ENCODE data around the gene CHD5. TPM values are rescaled to one million over a fixed set of nuclear protein-coding genes. Genes with fewer than 3 reads are reported as not detected.

Gene CHD5
- total and polyA plus RNA-seq, 2 of the 4 experiments (the other 2 are of a cell fraction): under 0.01 to 0.09 TPM

- Histone ChIP-seq H3K4me3 (ENCODE audit: insufficient read depth, low read depth, low read length) (no peak overlapping the region), H2AFZ (replicated peaks; ENCODE audit: low read length, poor library complexity) (no peak overlapping the region), H3K9ac (ENCODE audit: low read depth, low read length) (no peak overlapping the region), H2BK120ac (ENCODE audit: low read depth, low read length) (no peak overlapping the region), H4K8ac (ENCODE audit: low read depth in 2 of 2, low read length in 2 of 2) (no peak overlapping the region), H3K4ac (ENCODE audit: low read depth, low read length) (no peak overlapping the region), H3K27me3 (ENCODE audit: control insufficient read depth, insufficient read depth, low read length) (peaks cover 7% of the 10 kb centered on the region; the same call in 1 of the 2 replicates), H2BK15ac (ENCODE audit: low read depth, low read length) (no peak overlapping the region), H3K56ac (ENCODE audit: extremely low read depth, insufficient read depth, low read length) (no peak overlapping the region), H2AK5ac (ENCODE audit: low read depth, low read length) (no peak overlapping the region), H3K27ac (ENCODE audit: insufficient read depth, low read length) (no peak overlapping the region), H2BK20ac (ENCODE audit: low read depth, low read length) (no peak overlapping the region), H2BK5ac (ENCODE audit: low read depth, low read length, poor library complexity, severe bottlenecking) (no peak overlapping the region), H3K9me3 (ENCODE audit: control insufficient read depth, insufficient read depth, low read length) (no peaks in the 10 kb centered on the region), H4K5ac (ENCODE audit: low read depth, low read length) (no peak overlapping the region), H4K91ac (ENCODE audit: insufficient read depth, low read depth, low read length) (no peak overlapping the region), H3K14ac (replicated peaks; ENCODE audit: low read depth, low read length) (no peak overlapping the region), H3K23ac (ENCODE audit: low read depth, low read length) (no peak overlapping the region), H3K36me3 (ENCODE audit: control insufficient read depth, insufficient read depth, low read length) (no peaks in the 10 kb centered on the region), H3K18ac (ENCODE audit: low read depth, low read length) (no peak overlapping the region), H3K4me1 (ENCODE audit: control insufficient read depth, insufficient read depth, low read length) (no peaks in the 10 kb centered on the region), H3K4me2 (ENCODE audit: low read depth, low read length) (no peak overlapping the region), H3K79me1 (ENCODE audit: low read depth in 1 of 2, low read length in 2 of 2) (no peaks in the 10 kb centered on the region), H3K9me1 (ENCODE audit: insufficient read depth, low read length) (no peaks in the 10 kb centered on the region), H4K20me1 (ENCODE audit: insufficient read depth, low read length) (no peaks in the 10 kb centered on the region), H2AK9ac (replicated peaks; ENCODE audit: low read depth, low read length, poor library complexity) (no peak overlapping the region)
- WGBS, 2 experiments (ENCODE audit: extremely low coverage in 2 of 2, insufficient read length in 1 of 2): 83% methylated on average over 7 of the region's 9 CpGs; no CpG with 5 or more reads in 1 of the 2 experiments
- CTCF ChIA-PET: no interaction called here
- no peak; the same call in 1 of the 2 replicates for ATAC-seq (ENCODE audit: low read depth)
- TF ChIP-seq NFE2L2 (IDR thresholded peaks at IDR 0.05; ENCODE audit: low read depth, low read length) (no peak), CEBPB (IDR thresholded peaks at IDR 0.05; ENCODE audit: low read depth, low read length) (no peak), RAD21 (IDR thresholded peaks at IDR 0.05; ENCODE audit: low read length) (no peak), RFX5 (IDR thresholded peaks at IDR 0.05; ENCODE audit: low read depth, low read length) (no peak), FOS (IDR thresholded peaks at IDR 0.05; ENCODE audit: low read depth, low read length) (no peak), BHLHE40 (IDR thresholded peaks at IDR 0.05; ENCODE audit: low read depth, low read length) (no peak), MAZ (IDR thresholded peaks at IDR 0.05; ENCODE audit: borderline replicate concordance, low read depth, low read length) (no peak), POLR2A (IDR thresholded peaks at IDR 0.05; ENCODE audit: low read depth, low read length) (no peak), RCOR1 (IDR thresholded peaks at IDR 0.05; ENCODE audit: insufficient replicate concordance, low read length) (no peak), SMC3 (IDR thresholded peaks at IDR 0.05; ENCODE audit: low read depth, low read length) (no peak), CHD1 (IDR thresholded peaks at IDR 0.05; ENCODE audit: low read depth, low read length) (no peak), MAFK (IDR thresholded peaks at IDR 0.05; ENCODE audit: low read depth, low read length) (no peak)
- BruUV-seq (replicated peaks): no TSS peak
- dilution Hi-C loops (cut with HindIII; ENCODE audit: low sequenced_read_pairs, unreplicated experiment) (no loop called here), intact Hi-C loops (cut with micrococcal nuclease) (no loop called here), in situ Hi-C loops (cut with MboI; ENCODE audit: low sequenced_read_pairs) (no loop called here)
- POLR2A ChIA-PET (ENCODE audit: unreplicated experiment): no interaction called here
- no peak for DNase-seq
Observed at GRCh38 chr1:6070450-6070974, 109.6 kb downstream of the CHD5 start.

Data from IMR-90 (cell line).